ENCODE data around the gene FAM89A.

Gene FAM89A

GRCh38 chr1:231075020-231075419 lies 35.0 kb upstream of the FAM89A start:
- H3K4me3 ChIP-seq (ENCODE audit: low read depth, low read length), result no peak overlapping the region
- in situ Hi-C loops (cut with HindIII; ENCODE audit: low sequenced_read_pairs), result no loop called here
- no peak for DNase-seq (ENCODE audit: low read depth, low spot score)
- TF ChIP-seq, protein P1, sequence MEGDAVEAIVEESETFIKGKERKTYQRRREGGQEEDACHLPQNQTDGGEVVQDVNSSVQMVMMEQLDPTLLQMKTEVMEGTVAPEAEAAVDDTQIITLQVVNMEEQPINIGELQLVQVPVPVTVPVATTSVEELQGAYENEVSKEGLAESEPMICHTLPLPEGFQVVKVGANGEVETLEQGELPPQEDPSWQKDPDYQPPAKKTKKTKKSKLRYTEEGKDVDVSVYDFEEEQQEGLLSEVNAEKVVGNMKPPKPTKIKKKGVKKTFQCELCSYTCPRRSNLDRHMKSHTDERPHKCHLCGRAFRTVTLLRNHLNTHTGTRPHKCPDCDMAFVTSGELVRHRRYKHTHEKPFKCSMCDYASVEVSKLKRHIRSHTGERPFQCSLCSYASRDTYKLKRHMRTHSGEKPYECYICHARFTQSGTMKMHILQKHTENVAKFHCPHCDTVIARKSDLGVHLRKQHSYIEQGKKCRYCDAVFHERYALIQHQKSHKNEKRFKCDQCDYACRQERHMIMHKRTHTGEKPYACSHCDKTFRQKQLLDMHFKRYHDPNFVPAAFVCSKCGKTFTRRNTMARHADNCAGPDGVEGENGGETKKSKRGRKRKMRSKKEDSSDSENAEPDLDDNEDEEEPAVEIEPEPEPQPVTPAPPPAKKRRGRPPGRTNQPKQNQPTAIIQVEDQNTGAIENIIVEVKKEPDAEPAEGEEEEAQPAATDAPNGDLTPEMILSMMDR (IDR thresholded peaks at IDR 0.05; ENCODE audit: low read depth, low read length), result no peak

GRCh38 chr1:231074046-231074445 lies 34.0 kb upstream of the FAM89A start:
- in situ Hi-C loops (cut with HindIII; ENCODE audit: low sequenced_read_pairs), result no loop called here
- TF ChIP-seq, protein P1 (IDR thresholded peaks at IDR 0.05; ENCODE audit: low read depth, low read length), result no peak
- H3K4me3 ChIP-seq (ENCODE audit: low read depth, low read length), result no peak overlapping the region
- no peak for DNase-seq (ENCODE audit: low read depth, low spot score)

- in situ Hi-C loops (cut with HindIII; ENCODE audit: low sequenced_read_pairs), result no loop called here
- H3K4me3 ChIP-seq (ENCODE audit: low read depth, low read length), result no peak overlapping the region
- TF ChIP-seq, protein P1 (IDR thresholded peaks at IDR 0.05; ENCODE audit: low read depth, low read length), result no peak
- DNase-seq (ENCODE audit: low read depth, low spot score), result no peak
These were observed 33.3 kb upstream of the FAM89A start for GRCh38 chr1:231073331-231073730.

- in situ Hi-C loops (cut with HindIII; ENCODE audit: low sequenced_read_pairs), result no loop called here
These were observed 32.5 kb upstream of the FAM89A start for GRCh38 chr1:231072502-231073094.

DNA sequence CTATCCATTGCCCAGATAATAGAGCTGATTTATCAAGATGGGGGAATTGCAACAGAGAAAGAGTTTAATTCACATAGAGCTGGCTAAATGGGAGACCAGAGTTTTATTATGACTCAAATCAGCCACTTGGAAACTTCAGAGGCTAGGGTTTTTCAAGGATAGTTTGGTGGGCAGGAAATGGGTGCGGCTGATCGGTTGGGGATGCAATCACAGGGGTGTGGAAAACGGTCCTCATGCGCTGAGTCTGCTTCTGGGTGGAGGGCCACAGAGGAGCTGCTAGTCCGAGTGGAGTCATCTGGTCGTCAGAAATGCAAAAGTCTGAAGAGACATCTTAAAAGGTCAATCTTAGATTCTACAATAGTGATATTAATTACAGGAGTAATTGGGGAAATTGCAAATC lies 32.0 kb upstream of the FAM89A start:
- no peak overlapping the region for H3K4me3 ChIP-seq (ENCODE audit: low read depth, low read length)
- TF ChIP-seq, protein P1 (IDR thresholded peaks at IDR 0.05; ENCODE audit: low read depth, low read length), result no peak
- in situ Hi-C loops (cut with HindIII; ENCODE audit: low sequenced_read_pairs), result no loop called here
- DNase-seq (ENCODE audit: low read depth, low spot score), result no peak

More at GRCh38 chr1:231072502-231073094, 32.5 kb upstream of the FAM89A start:
- DNase-seq (ENCODE audit: low read depth, low spot score), result no peak
- TF ChIP-seq, protein P1 (IDR thresholded peaks at IDR 0.05; ENCODE audit: low read depth, low read length), result no peak
- H3K4me3 ChIP-seq (ENCODE audit: low read depth, low read length), result no peak overlapping the region

DNA sequence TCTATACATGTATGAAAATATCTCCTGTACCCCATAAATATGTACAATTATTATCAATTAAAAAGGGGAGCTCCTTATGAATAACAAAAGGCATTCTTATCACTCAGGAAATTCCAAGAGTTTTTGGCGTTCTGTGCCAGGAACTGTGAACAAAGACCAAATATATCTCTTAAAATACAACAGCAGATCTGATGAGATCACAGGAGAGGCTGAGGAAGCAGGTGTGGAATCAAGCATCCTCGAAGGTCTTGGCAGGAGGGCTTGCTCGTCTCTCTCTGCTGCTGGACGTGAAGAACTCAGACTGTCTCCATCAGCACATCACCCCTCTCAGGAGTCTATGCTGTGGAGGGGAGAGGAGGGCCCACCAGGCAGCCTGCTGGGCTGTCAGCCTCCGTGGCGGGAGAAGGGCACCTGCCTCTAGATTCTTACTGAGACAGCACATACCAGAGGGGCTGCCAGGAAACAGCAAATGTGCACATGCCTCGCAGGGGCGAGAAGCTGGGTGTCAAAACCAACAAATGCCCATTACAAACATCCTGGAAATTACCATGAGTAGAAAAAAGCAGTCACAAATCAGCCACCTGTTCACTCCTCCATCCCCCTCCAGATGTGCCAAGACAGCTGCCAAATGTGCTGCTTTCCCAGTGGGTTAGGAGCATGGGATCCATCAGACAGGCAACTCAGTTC lies 30.8 kb upstream of the FAM89A start:
- TF ChIP-seq, protein P1 (IDR thresholded peaks at IDR 0.05; ENCODE audit: low read depth, low read length), result no peak
- H3K4me3 ChIP-seq (ENCODE audit: low read depth, low read length), result no peak overlapping the region
- no peak for DNase-seq (ENCODE audit: low read depth, low spot score)
- in situ Hi-C loops (cut with HindIII; ENCODE audit: low sequenced_read_pairs), result no loop called here

Data from astrocyte of the spinal cord (primary cell).